Calu3 (cell line): ENCODE data around the gene BHLHE40. TPM values are rescaled to one million over a fixed set of nuclear protein-coding genes. Genes with fewer than 3 reads are reported as not detected.

ENCODE experiments used
- BruUV-seq: library from RNA; stranded (reverse); fragments of 400-500 nt; replicated peaks from 2 replicates; lab custom pipeline; 2021; lab: Mats Ljungman, UMichigan
- CTCF ChIA-PET: fragments of 300-600 bp; sonication (Branson Sonifier 250); formaldehyde crosslinking; loops from one replicate; lab custom pipeline; 2022; ENCODE audit warnings: antibody characterized with exemption; lab: Charles Lee
- DNase-seq: peaks from one replicate; pipeline ENCODE4 v3.0.0; 2022
- H3K27ac Mint-ChIP-seq: one replicate; pipeline ENCODE4 v1.8.0; 2022; ENCODE audit warnings: mixed read lengths; ENCODE audit not compliant: unreplicated experiment
- H3K27me3 Mint-ChIP-seq: one replicate; pipeline ENCODE4 v1.8.0; 2022; ENCODE audit warnings: mixed read lengths; ENCODE audit not compliant: unreplicated experiment
- H3K36me3 Mint-ChIP-seq: one replicate; pipeline ENCODE4 v1.8.0; 2022; ENCODE audit warnings: mild to moderate bottlenecking, moderate library complexity, mixed read lengths; ENCODE audit not compliant: insufficient read depth, unreplicated experiment
- H3K4me1 Mint-ChIP-seq: one replicate; pipeline ENCODE4 v1.8.0; 2022; ENCODE audit warnings: mild to moderate bottlenecking, low read depth, mixed read lengths; ENCODE audit not compliant: unreplicated experiment
- H3K4me3 Mint-ChIP-seq: one replicate; pipeline ENCODE4 v1.8.0; 2022; ENCODE audit warnings: mild to moderate bottlenecking, low read depth, moderate library complexity, mixed read lengths; ENCODE audit not compliant: unreplicated experiment
- H3K9me3 Mint-ChIP-seq: one replicate; pipeline ENCODE4 v1.8.0; 2022; ENCODE audit warnings: low read depth, mixed read lengths; ENCODE audit not compliant: unreplicated experiment
- intact Hi-C: fragments of 100-400 bp; cut with micrococcal nuclease; formaldehyde crosslinking; loops from one replicate; pipeline ENCODE4 v1.10.0; 2022; ENCODE audit not compliant: unreplicated experiment
- total RNA-seq: library from RNA; stranded (reverse); gene quantifications from 2 replicates; pipeline ENCODE4 v1.2.3, GENCODE V29; 2022
- TF ChIP-seq, protein P1 (sequence below): fragments of 200-600 bp; IDR thresholded peaks from one replicate; pipeline ENCODE4 v1.8.0; 2022; ENCODE audit warnings: antibody characterized with exemption; ENCODE audit not compliant: unreplicated experiment

The BHLHE40 gene
- total RNA-seq, 1 experiment from 2014 or later, result 71.9 TPM

DNA sequence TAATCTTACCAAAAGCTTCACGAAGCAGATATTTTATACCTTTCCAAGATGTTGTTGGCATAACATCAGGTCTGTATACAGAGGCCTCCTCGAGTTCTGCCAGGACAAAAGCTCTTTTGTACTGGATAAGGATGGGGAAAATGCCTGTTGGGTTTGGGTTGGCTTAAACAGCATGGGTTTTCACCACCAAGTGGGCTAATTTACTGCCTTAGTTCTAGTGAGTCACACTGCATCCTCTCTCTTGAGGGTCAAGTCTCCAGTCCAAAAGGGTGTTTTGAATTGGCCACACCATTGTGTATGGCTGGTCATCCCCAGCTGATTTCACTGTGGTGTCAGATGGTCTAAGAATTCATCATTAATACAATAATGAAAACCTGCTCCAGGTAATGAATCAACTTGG, 26.1 kb upstream of the BHLHE40 start:
- intact Hi-C loops, result no loop called here
- no peak for DNase-seq
- no TSS peak for BruUV-seq

GRCh38 chr3:4954256-4955000, 24.8 kb upstream of the BHLHE40 start:
- H3K4me3 Mint-ChIP-seq, result no peak overlapping the region
- H3K36me3 Mint-ChIP-seq, result no peaks in the 10 kb centered on the region
- H3K4me1 Mint-ChIP-seq, result no peaks in the 10 kb centered on the region
- no peak for DNase-seq
- CTCF ChIA-PET, result interaction anchor here (0.6 to 1.6 kb wide), 2 partner anchors 234 to 505 kb away, joined by 3 read pairs; no protein-coding TSS in a partner anchor
- intact Hi-C loops, result no loop called here
- BruUV-seq, result no TSS peak
- TF ChIP-seq, protein P1, sequence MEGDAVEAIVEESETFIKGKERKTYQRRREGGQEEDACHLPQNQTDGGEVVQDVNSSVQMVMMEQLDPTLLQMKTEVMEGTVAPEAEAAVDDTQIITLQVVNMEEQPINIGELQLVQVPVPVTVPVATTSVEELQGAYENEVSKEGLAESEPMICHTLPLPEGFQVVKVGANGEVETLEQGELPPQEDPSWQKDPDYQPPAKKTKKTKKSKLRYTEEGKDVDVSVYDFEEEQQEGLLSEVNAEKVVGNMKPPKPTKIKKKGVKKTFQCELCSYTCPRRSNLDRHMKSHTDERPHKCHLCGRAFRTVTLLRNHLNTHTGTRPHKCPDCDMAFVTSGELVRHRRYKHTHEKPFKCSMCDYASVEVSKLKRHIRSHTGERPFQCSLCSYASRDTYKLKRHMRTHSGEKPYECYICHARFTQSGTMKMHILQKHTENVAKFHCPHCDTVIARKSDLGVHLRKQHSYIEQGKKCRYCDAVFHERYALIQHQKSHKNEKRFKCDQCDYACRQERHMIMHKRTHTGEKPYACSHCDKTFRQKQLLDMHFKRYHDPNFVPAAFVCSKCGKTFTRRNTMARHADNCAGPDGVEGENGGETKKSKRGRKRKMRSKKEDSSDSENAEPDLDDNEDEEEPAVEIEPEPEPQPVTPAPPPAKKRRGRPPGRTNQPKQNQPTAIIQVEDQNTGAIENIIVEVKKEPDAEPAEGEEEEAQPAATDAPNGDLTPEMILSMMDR, result no peak
- H3K9me3 Mint-ChIP-seq, result peaks cover 4% of the 10 kb centered on the region
- H3K27ac Mint-ChIP-seq, result no peak overlapping the region
- H3K27me3 Mint-ChIP-seq, result no peaks in the 10 kb centered on the region

More for the DNA sequence above, 26.1 kb upstream of the BHLHE40 start:
- Mint-ChIP-seq H3K9me3 (no peaks in the 10 kb centered on the region), H3K27ac (no peak overlapping the region), H3K36me3 (no peaks in the 10 kb centered on the region), H3K4me3 (no peak overlapping the region), H3K27me3 (no peaks in the 10 kb centered on the region), H3K4me1 (no peaks in the 10 kb centered on the region)
- CTCF ChIA-PET, result no interaction called here
- TF ChIP-seq, protein P1, result no peak

DNA sequence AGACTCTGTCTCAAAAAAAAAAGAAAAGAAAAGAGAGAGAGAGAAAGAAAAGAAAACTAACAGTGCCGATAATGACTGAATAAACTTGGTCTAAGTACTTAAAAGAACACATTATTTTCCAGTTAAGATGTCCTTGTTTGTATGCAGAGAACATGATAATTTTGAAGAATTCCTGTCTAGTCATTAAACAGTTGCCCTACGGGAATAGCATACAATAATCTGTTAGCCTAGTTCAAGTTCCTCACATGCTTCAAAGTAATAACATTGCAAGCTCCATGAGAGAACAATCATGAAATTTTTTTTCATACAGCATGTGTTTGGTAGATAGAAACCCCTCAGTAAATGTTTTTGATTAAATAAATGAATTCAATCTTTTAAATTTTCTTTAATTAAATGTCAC, 23.1 kb upstream of the BHLHE40 start:
- Mint-ChIP-seq H3K4me1 (no peaks in the 10 kb centered on the region), H3K4me3 (no peak overlapping the region), H3K27ac (no peak overlapping the region), H3K36me3 (no peaks in the 10 kb centered on the region), H3K9me3 (peaks cover 4% of the 10 kb centered on the region), H3K27me3 (no peaks in the 10 kb centered on the region)
- DNase-seq, result no peak
- TF ChIP-seq, protein P1, result no peak
- CTCF ChIA-PET, result no interaction called here
- intact Hi-C loops, result no loop called here
- no TSS peak for BruUV-seq

- no TSS peak for BruUV-seq
- no peak for DNase-seq
- CTCF ChIA-PET, result no interaction called here
- H3K4me3 Mint-ChIP-seq, result no peak overlapping the region
- H3K27ac Mint-ChIP-seq, result no peak overlapping the region
- H3K9me3 Mint-ChIP-seq, result peaks cover 4% of the 10 kb centered on the region
- H3K27me3 Mint-ChIP-seq, result no peaks in the 10 kb centered on the region
- H3K36me3 Mint-ChIP-seq, result no peaks in the 10 kb centered on the region
- H3K4me1 Mint-ChIP-seq, result no peaks in the 10 kb centered on the region
- intact Hi-C loops, result no loop called here
- TF ChIP-seq, protein P1, result no peak
Observed at GRCh38 chr3:4956738-4957137, 22.5 kb upstream of the BHLHE40 start.
